Spleen (tissue), 11 donors: ENCODE data around the gene LZTFL1. TPM values are rescaled to one million over a fixed set of nuclear protein-coding genes. Genes with fewer than 3 reads are reported as not detected.

ENCODE experiments used
- DNase-seq: peaks from one replicate; pipeline ENCODE4 v3.0.0-alpha.2; 2020
- H3K27ac ChIP-seq, 8 donors: fragments of 200-600 bp; sonication (generic) in 7 of 8; 1 replicate in 4 of 8; 2 replicates in 4 of 8; pipeline versions ENCODE4 v1.5.0 to v1.8.0; 2016 to 2021; ENCODE audit warnings: inconsistent platforms in 4 of 8, mild to moderate bottlenecking in 4 of 8, moderate library complexity in 1 of 8
- H3K27me3 ChIP-seq, 7 donors: fragments of 200-600 bp; sonication (generic) in 6 of 7; replicated peaks in 1 of 7; 1 replicate in 4 of 7; 2 replicates in 3 of 7; pipeline versions ENCODE4 v1.5.0 to v1.8.0; 2016 to 2021; ENCODE audit warnings: inconsistent platforms in 3 of 7, mild to moderate bottlenecking in 1 of 7
- H3K36me3 ChIP-seq, 6 donors: fragments of 200-600 bp; sonication (generic) in 5 of 6; 1 replicate in 4 of 6; 2 replicates in 2 of 6; pipeline versions ENCODE4 v1.5.0 to v1.8.0; 2016 to 2021; ENCODE audit warnings: inconsistent platforms in 2 of 6
- H3K4me1 ChIP-seq, 6 donors: fragments of 200-600 bp; sonication (generic) in 5 of 6; 1 replicate in 3 of 6; 2 replicates in 3 of 6; pipeline versions ENCODE4 v1.5.0 to v1.8.0; 2016 to 2021; ENCODE audit warnings: inconsistent platforms in 3 of 6
- H3K4me3 ChIP-seq, 8 donors: fragments of 200-600 bp; sonication (generic) in 7 of 8; 1 replicate in 4 of 8; 2 replicates in 4 of 8; pipeline versions ENCODE4 v1.5.0 to v1.8.0; 2016 to 2021; ENCODE audit warnings: inconsistent platforms in 4 of 8, mild to moderate bottlenecking in 4 of 8, moderate library complexity in 2 of 8
- H3K9me3 ChIP-seq, 8 donors: fragments of 200-600 bp; sonication (generic) in 7 of 8; 1 replicate in 4 of 8; 2 replicates in 4 of 8; pipeline versions ENCODE4 v1.5.0 to v1.8.0; 2016 to 2021; ENCODE audit warnings: inconsistent platforms in 4 of 8
- POLR2A ChIP-seq, 3 donors: fragments of 450-650 bp; IDR thresholded peaks; one replicate each; pipeline ENCODE4 v1.5.1; 2017; ENCODE audit warnings: antibody characterized with exemption in 3 of 3, mild to moderate bottlenecking in 1 of 3
- POLR2AphosphoS5 ChIP-seq, 3 donors: sonication (generic); formaldehyde crosslinking; IDR thresholded peaks; one replicate each; pipeline ENCODE4 v1.5.1; 2017; ENCODE audit warnings: antibody characterized with exemption in 3 of 3
- WGBS, 5 donors: extraction: QIAGEN DNeasy Blood & Tissue Kit in 3 of 5; methylation state at CpG; one replicate each; pipeline versions ENCODE4 v1.1.5 to v1.1.7; 2013 to 2018; 5-methylcytosine and 5-hydroxymethylcytosine counted together
- intact Hi-C: fragments of 100-400 bp; cut with DNase I; formaldehyde crosslinking; loops from one replicate; pipeline ENCODE4 v1.15.0; 2023; ENCODE audit warnings: low total_unique reads
- polyA plus RNA-seq, 3 donors: library from polyadenylated mRNA; stranded (reverse); fragments of 200-250 nt; gene quantifications; one replicate each; pipeline ENCODE4 v1.2.1, GENCODE V29; 2013
- total RNA-seq, 7 donors: library from RNA; depleted of rRNA in 3 of 7; stranded (reverse); fragments of >200 nt in 3 of 7; fragmentation: NEBNext Ultra II Directional in 4 of 7; extraction: Animal tissue kit (Norgen Biotek cat#: 25700) in 4 of 7; gene quantifications; one replicate each; pipeline versions ENCODE4 v1.1.0 to v1.2.1, GENCODE V29; 2016 to 2021
- TF ChIP-seq, protein P1 (sequence below), 11 experiments: fragments of 200-600 bp in 7 of 11; fragments of 450-650 bp in 4 of 11; sonication (generic) in 4 of 11; IDR thresholded peaks in 8 of 11; conservative IDR thresholded peaks in 3 of 11; 1 replicate in 7 of 11; 2 replicates in 4 of 11; pipeline versions ENCODE4 v1.4.0 to v1.8.0; 2016 to 2021; ENCODE audit warnings: antibody characterized with exemption in 11 of 11, inconsistent platforms in 4 of 11, mild to moderate bottlenecking in 1 of 11
- donor health status: healthy with polysubstance abuse.
- donor health status: DM: no; HTN: no; CAD: no; lungs with moderate emphysema.
- donor health status: DM: no; HTN: no; CAD: no.
- donor health status: Bipolar disorder and iron deficiency.
- donor health status: healthy.
- donor health status: DM: no; HTN: no; CAD: no.
- donor health status: DM: yes; HTN: yes; CAD: no.

LZTFL1 gene
- total and polyA plus RNA-seq, 10 donors: 6.5 to 22.9 (median 15.5) TPM

DNA sequence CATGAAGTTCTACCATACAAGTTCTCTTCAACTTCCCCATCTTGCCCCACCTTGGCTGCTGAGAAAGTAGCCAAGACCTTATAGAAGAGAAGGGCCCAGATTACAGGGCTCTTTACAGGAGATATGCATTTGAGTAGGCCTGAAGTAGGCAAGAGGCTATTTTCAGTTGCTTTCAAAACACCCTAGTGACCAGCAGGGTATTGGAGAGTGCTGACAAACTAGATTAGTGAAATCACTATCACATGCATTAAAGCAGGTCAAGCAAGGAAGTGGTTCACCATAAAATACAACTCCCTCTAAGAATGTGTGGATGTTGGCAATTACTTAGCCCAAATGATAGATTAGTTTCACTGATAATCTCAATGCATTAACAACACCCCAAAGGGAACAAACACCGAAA lies 2.7 kb upstream of the LZTFL1 start:
- 80 to 89% (median 82%) methylated on average over 1 of the region's 1 CpG for WGBS, 5 donors
- intact Hi-C loops: no loop called here
- TF ChIP-seq, protein P1, sequence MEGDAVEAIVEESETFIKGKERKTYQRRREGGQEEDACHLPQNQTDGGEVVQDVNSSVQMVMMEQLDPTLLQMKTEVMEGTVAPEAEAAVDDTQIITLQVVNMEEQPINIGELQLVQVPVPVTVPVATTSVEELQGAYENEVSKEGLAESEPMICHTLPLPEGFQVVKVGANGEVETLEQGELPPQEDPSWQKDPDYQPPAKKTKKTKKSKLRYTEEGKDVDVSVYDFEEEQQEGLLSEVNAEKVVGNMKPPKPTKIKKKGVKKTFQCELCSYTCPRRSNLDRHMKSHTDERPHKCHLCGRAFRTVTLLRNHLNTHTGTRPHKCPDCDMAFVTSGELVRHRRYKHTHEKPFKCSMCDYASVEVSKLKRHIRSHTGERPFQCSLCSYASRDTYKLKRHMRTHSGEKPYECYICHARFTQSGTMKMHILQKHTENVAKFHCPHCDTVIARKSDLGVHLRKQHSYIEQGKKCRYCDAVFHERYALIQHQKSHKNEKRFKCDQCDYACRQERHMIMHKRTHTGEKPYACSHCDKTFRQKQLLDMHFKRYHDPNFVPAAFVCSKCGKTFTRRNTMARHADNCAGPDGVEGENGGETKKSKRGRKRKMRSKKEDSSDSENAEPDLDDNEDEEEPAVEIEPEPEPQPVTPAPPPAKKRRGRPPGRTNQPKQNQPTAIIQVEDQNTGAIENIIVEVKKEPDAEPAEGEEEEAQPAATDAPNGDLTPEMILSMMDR (IDR thresholded peaks at IDR 0.05 in 8 of 11, conservative IDR thresholded peaks at IDR 0.05 in 3 of 11): no peak
- TF ChIP-seq POLR2AphosphoS5 (IDR thresholded peaks at IDR 0.05) (no peak), POLR2A (IDR thresholded peaks at IDR 0.05) (no peak)

DNA sequence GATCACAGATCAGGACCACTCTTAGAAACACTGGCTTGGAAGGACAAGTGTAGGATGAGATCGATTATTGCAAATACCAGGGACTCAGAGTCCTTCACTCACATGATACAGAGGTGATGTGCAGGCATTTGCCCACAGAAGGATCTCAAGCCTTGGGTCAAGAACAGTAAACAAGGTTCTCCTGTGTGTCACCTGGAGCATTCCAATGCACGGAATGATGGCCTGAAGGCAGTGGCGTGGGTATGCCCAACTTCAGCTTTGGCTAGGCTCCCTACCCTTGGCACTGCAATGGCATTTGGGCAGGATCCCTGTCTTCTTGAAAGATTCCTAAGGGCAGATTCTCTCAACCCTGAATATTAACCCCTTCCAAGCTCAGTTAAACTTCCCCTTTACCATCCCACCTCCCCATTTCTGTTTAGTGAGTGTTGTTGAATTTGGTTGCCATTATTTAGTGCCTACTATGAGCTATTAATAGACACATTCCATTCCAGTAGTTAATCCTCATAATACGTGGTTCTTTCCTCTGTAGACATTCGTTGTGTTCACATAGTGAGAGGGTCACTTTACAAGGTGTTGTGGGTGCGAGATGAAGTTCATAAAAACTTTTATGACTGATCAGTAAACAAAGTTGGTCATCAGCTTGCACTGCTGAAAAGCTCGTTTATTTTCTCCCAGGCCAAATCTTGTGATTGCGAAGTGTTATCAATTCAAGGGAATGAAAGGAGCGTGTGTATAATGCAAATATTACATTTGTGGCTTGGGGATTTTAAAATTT lies 1.1 kb upstream of the LZTFL1 start:
- 85 to 93% (median 91%) methylated on average over 9 of the region's 9 CpGs for WGBS, 5 donors
- H3K27me3 ChIP-seq: no peaks in the 10 kb centered on the region
- no peak overlapping the region for H3K4me3 ChIP-seq
- no peak overlapping the region for H3K27ac ChIP-seq
- TF ChIP-seq POLR2AphosphoS5 (IDR thresholded peaks at IDR 0.05) (no peak), POLR2A (IDR thresholded peaks at IDR 0.05) (no peak)
- TF ChIP-seq, protein P1 (IDR thresholded peaks at IDR 0.05 in 8 of 11, conservative IDR thresholded peaks at IDR 0.05 in 3 of 11): no peak
- no peaks in the 10 kb centered on the region for H3K36me3 ChIP-seq
- intact Hi-C loops: no loop called here
- no peak for DNase-seq
- H3K9me3 ChIP-seq: no peaks in the 10 kb centered on the region
- peaks cover 0 to 34% (median 16%) of the 10 kb centered on the region in 6 donors for H3K4me1 ChIP-seq

More for the DNA sequence above, 2.7 kb upstream of the LZTFL1 start:
- Histone ChIP-seq H3K27ac (no peak overlapping the region), H3K9me3 (no peaks in the 10 kb centered on the region), H3K4me3 (no peak overlapping the region), H3K4me1 (peaks cover 0 to 26% (median 16%) of the 10 kb centered on the region in 6 donors), H3K36me3 (no peaks in the 10 kb centered on the region), H3K27me3 (no peaks in the 10 kb centered on the region)
- no peak for DNase-seq

DNA sequence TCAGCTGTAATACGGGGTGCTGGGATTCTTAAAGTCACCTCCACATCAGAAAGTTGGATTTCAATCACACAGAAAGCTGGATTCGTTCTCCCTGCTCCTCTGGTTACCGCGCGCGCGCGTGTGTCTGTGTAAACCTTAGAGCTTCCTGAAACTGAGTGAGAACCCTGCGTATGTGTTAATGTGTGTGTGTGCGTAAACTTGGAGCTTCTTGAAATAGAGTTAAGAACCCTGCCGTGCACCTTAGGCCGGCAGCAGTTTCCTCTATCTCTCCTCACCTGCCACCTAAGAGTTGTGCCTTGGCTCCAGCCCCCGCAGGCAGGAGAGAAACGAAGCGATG lies 531 bp downstream of the LZTFL1 start:
- TF ChIP-seq POLR2A (IDR thresholded peaks at IDR 0.05) (no peak), POLR2AphosphoS5 (IDR thresholded peaks at IDR 0.05) (no peak)
- TF ChIP-seq, protein P1 (IDR thresholded peaks at IDR 0.05 in 8 of 11, conservative IDR thresholded peaks at IDR 0.05 in 3 of 11): no peak
- no peak for DNase-seq
- intact Hi-C loops: no loop called here

DNA sequence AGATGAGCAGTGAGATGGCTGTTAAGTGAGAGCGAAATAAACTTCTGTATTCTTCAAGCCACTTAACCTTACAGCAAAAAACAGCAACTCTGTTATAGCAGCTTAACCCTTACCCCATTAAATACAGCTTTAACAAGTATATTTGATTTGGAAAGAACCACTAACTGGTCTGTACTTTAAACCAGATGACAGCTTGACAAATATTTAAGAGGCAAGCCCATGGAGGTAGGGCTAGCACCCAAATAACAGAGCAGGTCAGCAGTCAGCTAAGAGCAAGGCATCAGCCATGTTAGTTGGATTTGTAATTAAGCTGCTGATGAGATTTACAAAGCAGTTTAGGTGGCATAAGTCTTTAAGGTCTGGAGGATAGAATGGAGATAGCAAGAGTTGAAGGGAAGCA lies 3.5 kb downstream of the LZTFL1 start:
- WGBS, 5 donors: 91 to 100% (median 95%) methylated on average over 1 of the region's 1 CpG
- intact Hi-C loops: no loop called here
- TF ChIP-seq POLR2AphosphoS5 (IDR thresholded peaks at IDR 0.05) (no peak), POLR2A (IDR thresholded peaks at IDR 0.05) (no peak)
- TF ChIP-seq, protein P1 (IDR thresholded peaks at IDR 0.05 in 8 of 11, conservative IDR thresholded peaks at IDR 0.05 in 3 of 11): no peak
- Histone ChIP-seq H3K27me3 (no peaks in the 10 kb centered on the region), H3K27ac (no peak overlapping the region), H3K4me1 (peaks cover 0 to 34% (median 16%) of the 10 kb centered on the region in 6 donors), H3K4me3 (no peak overlapping the region), H3K36me3 (peaks cover 2 to 43% (median 28%) of the 10 kb centered on the region in 6 donors), H3K9me3 (no peaks in the 10 kb centered on the region)
- DNase-seq: no peak

More for the DNA sequence above, 531 bp downstream of the LZTFL1 start:
- 0 to 1% (median 0%) methylated on average over 15 of the region's 15 CpGs for WGBS, 5 donors
- Histone ChIP-seq H3K4me3 (peak overlapping the region; percentile 87 to 99 (median 96)), H3K9me3 (no peaks in the 10 kb centered on the region), H3K4me1 (peaks cover 0 to 34% (median 16%) of the 10 kb centered on the region in 6 donors), H3K27ac (peak overlapping the region in 7 of 8 donors; percentile 5 to 74 (median 60)), H3K36me3 (peaks cover 0 to 16% (median 7%) of the 10 kb centered on the region in 6 donors), H3K27me3 (no peaks in the 10 kb centered on the region)
